ENCODE results near the gene TBX6.
"Not testable (repeated sequence)": the region's sequence is repeated elsewhere in the genome, so short reads cannot be mapped to it uniquely, and the experiment has no call there.

GRCh38 chr16:30040690-30041089 is 51.0 kb downstream of the TBX6 start:
- not testable (repeated sequence) for TF ChIP-seq CTCF (IDR thresholded peaks at IDR 0.05; ENCODE audit: extremely low read depth in 1 of 2, insufficient read depth in 1 of 2, low read depth in 1 of 2, low read length in 2 of 2); POLR2AphosphoS5 (IDR thresholded peaks at IDR 0.05; ENCODE audit: insufficient read depth, low read depth, low read length); EZH2 (IDR thresholded peaks at IDR 0.05; ENCODE audit: borderline replicate concordance, low read depth, low read length, severe bottlenecking); FOS (IDR thresholded peaks at IDR 0.05; ENCODE audit: borderline replicate concordance, insufficient read depth, low read length); POLR2A (IDR thresholded peaks at IDR 0.05; ENCODE audit: low read depth, low read length); MAX (IDR thresholded peaks at IDR 0.05; ENCODE audit: insufficient read depth, insufficient read length); MYC (IDR thresholded peaks at IDR 0.05; ENCODE audit: low read depth, low read length); JUN (IDR thresholded peaks at IDR 0.05; ENCODE audit: borderline replicate concordance, insufficient read depth, insufficient read length, low read depth); GATA2 (IDR thresholded peaks at IDR 0.05; ENCODE audit: insufficient read depth, insufficient read length, low read depth, low read length)
